Activated CD8-positive, alpha-beta memory T cell treated with anti-CD3 and anti-CD28 coated beads, Interleukin-2, amount 10 ng/mL, durations not matched to agents 7 days and 5 days (primary cell): ENCODE results near the gene CYB5A. TPM values are rescaled to one million over a fixed set of nuclear protein-coding genes. Genes with fewer than 3 reads are reported as not detected.

Source experiments
- ATAC-seq: fragments of 150-1000 bp; cut with Tn5 transposase; one replicate; pipeline ENCODE4 v1.10.0; 2021; ENCODE audit warnings: moderate library complexity
- CTCF ChIA-PET: fragments of 350-600 bp; sonication (Branson Sonifier 250); formaldehyde crosslinking; loops from one replicate; lab custom pipeline; 2021; ENCODE audit warnings: antibody characterized with exemption; lab: Charles Lee
- DNase-seq: peaks from one replicate; pipeline ENCODE4 v3.0.0-alpha.2; 2020
- H3K27ac Mint-ChIP-seq: one replicate; pipeline ENCODE4 v1.8.0; 2021; ENCODE audit warnings: mild to moderate bottlenecking, mixed read lengths
- H3K27me3 Mint-ChIP-seq: one replicate; pipeline ENCODE4 v1.8.0; 2021; ENCODE audit warnings: mixed read lengths
- H3K36me3 Mint-ChIP-seq: one replicate; pipeline ENCODE4 v1.8.0; 2021; ENCODE audit warnings: mild to moderate bottlenecking, mixed read lengths
- H3K4me1 Mint-ChIP-seq: one replicate; pipeline ENCODE4 v1.8.0; 2021; ENCODE audit warnings: mixed read lengths
- H3K4me3 Mint-ChIP-seq: one replicate; pipeline ENCODE4 v1.8.0; 2021; ENCODE audit warnings: mild to moderate bottlenecking, moderate library complexity, mixed read lengths
- H3K9me3 Mint-ChIP-seq: one replicate; pipeline ENCODE4 v1.8.0; 2022; ENCODE audit warnings: low read depth, mixed read lengths
- total RNA-seq, 2 experiments: library from RNA; stranded (reverse); gene quantifications; one replicate each; pipeline ENCODE4 v1.2.3, GENCODE V29; 2021

CYB5A gene
- total RNA-seq, 2 experiments from 2014 or later, result 27.1 to 35.6 TPM

DNA sequence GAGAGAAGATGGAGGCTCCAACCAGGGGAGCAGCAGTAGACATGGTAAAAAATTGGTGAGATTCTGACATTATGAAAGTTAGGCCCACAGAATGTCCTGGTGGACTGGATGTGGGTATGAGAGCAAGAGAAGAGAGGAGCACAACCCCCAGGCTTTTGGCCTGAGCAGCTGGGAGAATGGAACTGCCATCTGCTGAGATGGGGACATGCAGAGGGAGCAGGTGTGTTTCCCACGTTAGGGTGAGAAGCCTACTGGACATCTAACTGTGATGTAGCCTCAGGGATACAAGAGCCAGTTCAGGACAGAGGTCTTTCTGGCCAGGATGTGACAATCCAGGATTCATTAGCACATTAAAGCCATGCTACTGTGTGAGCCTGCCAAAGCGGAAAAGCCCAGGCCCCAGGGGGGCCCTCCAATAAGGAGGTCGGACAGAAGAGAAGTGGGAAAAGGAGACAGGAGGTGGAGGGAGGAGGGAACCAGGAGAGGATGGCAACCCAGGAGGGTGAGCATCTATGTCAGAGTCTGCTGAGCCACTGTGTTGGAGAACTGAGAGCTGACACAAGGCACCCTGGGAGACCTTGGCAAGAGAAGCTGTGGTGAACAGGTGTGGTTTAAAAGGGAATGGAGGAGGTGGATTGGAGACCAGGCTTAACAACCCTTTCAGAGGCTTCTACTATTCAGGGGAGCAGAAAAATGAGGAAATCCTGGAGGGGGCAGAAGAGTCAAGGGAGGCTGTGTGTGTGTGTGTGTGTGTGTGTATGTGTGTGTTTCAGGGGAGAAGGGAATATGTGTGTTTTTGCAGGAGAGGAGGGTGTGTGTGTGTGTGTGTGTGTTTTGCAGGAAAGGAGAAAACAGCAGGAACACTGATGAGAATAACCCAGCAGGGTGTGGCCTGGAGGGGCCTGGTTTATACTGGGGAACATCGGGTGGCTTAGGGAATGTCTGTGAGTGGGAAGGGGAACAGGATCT, 10.5 kb downstream of the CYB5A start:
- Mint-ChIP-seq H3K36me3 (no peaks in the 10 kb centered on the region), H3K27me3 (no peaks in the 10 kb centered on the region), H3K4me3 (no peak overlapping the region), H3K9me3 (no peaks in the 10 kb centered on the region), H3K4me1 (peaks cover 14% of the 10 kb centered on the region), H3K27ac (no peak overlapping the region)
- CTCF ChIA-PET, result no interaction called here
- ATAC-seq, result no peak
- no peak for DNase-seq

DNA sequence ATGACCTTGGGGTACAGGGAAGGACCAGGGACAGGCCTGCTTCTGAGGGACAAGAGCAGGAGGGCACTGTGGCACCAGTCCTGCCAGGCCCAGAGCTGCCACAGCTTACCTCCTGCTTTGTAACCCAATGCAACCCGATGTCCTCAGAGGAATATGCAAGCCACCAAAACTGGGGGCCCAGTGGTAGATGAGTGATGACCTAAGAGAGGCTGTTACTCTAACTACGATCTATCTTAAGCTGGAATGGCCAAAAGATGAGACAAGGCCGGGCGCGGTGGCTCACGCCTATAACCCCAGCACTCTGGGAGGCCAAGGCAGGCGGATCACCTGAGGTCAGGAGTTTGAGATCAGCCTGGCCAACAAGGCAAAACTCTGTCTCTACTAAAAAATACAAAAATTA, 12.8 kb downstream of the CYB5A start:
- Mint-ChIP-seq H3K27me3 (no peaks in the 10 kb centered on the region), H3K4me1 (peaks cover 14% of the 10 kb centered on the region), H3K27ac (no peak overlapping the region), H3K4me3 (no peak overlapping the region), H3K36me3 (no peaks in the 10 kb centered on the region), H3K9me3 (no peaks in the 10 kb centered on the region)
- CTCF ChIA-PET, result no interaction called here
- DNase-seq, result no peak
- ATAC-seq, result no peak

- no peaks in the 10 kb centered on the region for H3K27me3 Mint-ChIP-seq
- H3K27ac Mint-ChIP-seq, result no peak overlapping the region
- CTCF ChIA-PET, result no interaction called here
- H3K9me3 Mint-ChIP-seq, result no peaks in the 10 kb centered on the region
- no peak for DNase-seq
- H3K4me1 Mint-ChIP-seq, result peaks cover 11% of the 10 kb centered on the region
- no peak for ATAC-seq
- no peaks in the 10 kb centered on the region for H3K36me3 Mint-ChIP-seq
- H3K4me3 Mint-ChIP-seq, result no peak overlapping the region
Measured at GRCh38 chr18:74278058-74278457, 13.7 kb downstream of the CYB5A start.

DNA sequence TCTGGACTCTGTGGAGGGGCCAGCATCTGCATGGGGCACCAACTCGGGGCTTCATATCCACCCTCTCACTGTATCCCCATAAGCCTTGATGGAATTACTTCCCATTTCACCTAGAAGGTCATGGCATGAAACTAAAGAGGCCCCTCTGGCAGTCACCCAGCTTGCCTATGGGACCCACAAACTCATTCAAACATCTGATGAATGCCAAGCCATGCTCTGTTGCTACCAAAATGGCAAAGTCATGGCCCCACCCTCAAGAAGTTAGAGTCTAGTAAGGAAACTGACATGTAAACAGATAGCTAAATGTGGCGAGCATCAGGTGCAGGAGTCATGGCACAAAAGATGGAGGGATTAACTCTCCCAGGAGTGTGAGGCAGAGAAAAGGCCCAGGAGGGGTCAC, 14.5 kb downstream of the CYB5A start:
- DNase-seq, result no peak
- peaks cover 3% of the 10 kb centered on the region for H3K4me1 Mint-ChIP-seq

GRCh38 chr18:74276609-74277008, 15.2 kb downstream of the CYB5A start:
- no peaks in the 10 kb centered on the region for H3K36me3 Mint-ChIP-seq
- no peak overlapping the region for H3K4me3 Mint-ChIP-seq
- CTCF ChIA-PET, result no interaction called here
- H3K27ac Mint-ChIP-seq, result no peak overlapping the region
- no peaks in the 10 kb centered on the region for H3K9me3 Mint-ChIP-seq
- DNase-seq, result no peak
- H3K27me3 Mint-ChIP-seq, result no peaks in the 10 kb centered on the region
- no peak for ATAC-seq
- no peaks in the 10 kb centered on the region for H3K4me1 Mint-ChIP-seq

More for the DNA sequence above, 14.5 kb downstream of the CYB5A start:
- H3K27me3 Mint-ChIP-seq, result no peaks in the 10 kb centered on the region
- H3K4me3 Mint-ChIP-seq, result no peak overlapping the region
- H3K36me3 Mint-ChIP-seq, result no peaks in the 10 kb centered on the region
- CTCF ChIA-PET, result no interaction called here
- no peaks in the 10 kb centered on the region for H3K9me3 Mint-ChIP-seq
- no peak overlapping the region for H3K27ac Mint-ChIP-seq
- no peak for ATAC-seq

GRCh38 chr18:74275736-74276135, 16.0 kb downstream of the CYB5A start:
- H3K27me3 Mint-ChIP-seq, result no peaks in the 10 kb centered on the region
- H3K27ac Mint-ChIP-seq, result no peak overlapping the region
- no peak overlapping the region for H3K4me3 Mint-ChIP-seq
- DNase-seq, result no peak
- no peak for ATAC-seq
- no peaks in the 10 kb centered on the region for H3K4me1 Mint-ChIP-seq
- CTCF ChIA-PET, result no interaction called here
- H3K36me3 Mint-ChIP-seq, result no peaks in the 10 kb centered on the region
- H3K9me3 Mint-ChIP-seq, result no peaks in the 10 kb centered on the region

GRCh38 chr18:74274700-74275099, 17.1 kb downstream of the CYB5A start:
- no peak for DNase-seq

GRCh38 chr18:74273394-74273793, 18.4 kb downstream of the CYB5A start:
- CTCF ChIA-PET, result no interaction called here
- DNase-seq, result no peak
- H3K36me3 Mint-ChIP-seq, result no peaks in the 10 kb centered on the region
- no peak for ATAC-seq
- H3K27ac Mint-ChIP-seq, result no peak overlapping the region
- no peaks in the 10 kb centered on the region for H3K9me3 Mint-ChIP-seq
- H3K27me3 Mint-ChIP-seq, result no peaks in the 10 kb centered on the region
- no peaks in the 10 kb centered on the region for H3K4me1 Mint-ChIP-seq
- H3K4me3 Mint-ChIP-seq, result no peak overlapping the region

More at GRCh38 chr18:74274700-74275099, 17.1 kb downstream of the CYB5A start:
- Mint-ChIP-seq H3K27ac (no peak overlapping the region), H3K27me3 (no peaks in the 10 kb centered on the region), H3K36me3 (no peaks in the 10 kb centered on the region), H3K4me3 (no peak overlapping the region), H3K9me3 (no peaks in the 10 kb centered on the region), H3K4me1 (no peaks in the 10 kb centered on the region)
- no peak for ATAC-seq
- CTCF ChIA-PET, result no interaction called here

DNA sequence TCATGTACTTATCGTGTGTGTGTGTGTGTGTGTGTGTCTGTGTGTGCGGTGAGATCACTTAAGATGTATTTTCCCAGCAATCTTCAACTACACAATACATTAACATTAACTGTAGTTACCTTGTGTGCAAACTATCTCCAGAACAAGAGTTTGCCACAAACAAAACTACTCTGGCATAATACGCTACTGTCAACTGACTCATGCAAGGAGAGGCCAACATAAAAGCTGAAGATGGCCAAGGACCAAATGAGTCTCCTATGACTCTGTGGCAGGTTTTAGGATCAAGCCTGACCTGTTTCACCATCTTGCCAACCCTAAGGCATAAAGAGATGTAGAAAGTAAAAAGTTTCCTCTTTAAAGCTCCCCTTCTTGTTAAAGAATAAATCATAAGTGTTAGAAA, 20.1 kb downstream of the CYB5A start:
- CTCF ChIA-PET, result interaction anchor here (0.8 kb wide), 1 partner anchor 11 kb away, joined by 3 read pairs; no protein-coding TSS in a partner anchor
- H3K36me3 Mint-ChIP-seq, result no peaks in the 10 kb centered on the region

DNA sequence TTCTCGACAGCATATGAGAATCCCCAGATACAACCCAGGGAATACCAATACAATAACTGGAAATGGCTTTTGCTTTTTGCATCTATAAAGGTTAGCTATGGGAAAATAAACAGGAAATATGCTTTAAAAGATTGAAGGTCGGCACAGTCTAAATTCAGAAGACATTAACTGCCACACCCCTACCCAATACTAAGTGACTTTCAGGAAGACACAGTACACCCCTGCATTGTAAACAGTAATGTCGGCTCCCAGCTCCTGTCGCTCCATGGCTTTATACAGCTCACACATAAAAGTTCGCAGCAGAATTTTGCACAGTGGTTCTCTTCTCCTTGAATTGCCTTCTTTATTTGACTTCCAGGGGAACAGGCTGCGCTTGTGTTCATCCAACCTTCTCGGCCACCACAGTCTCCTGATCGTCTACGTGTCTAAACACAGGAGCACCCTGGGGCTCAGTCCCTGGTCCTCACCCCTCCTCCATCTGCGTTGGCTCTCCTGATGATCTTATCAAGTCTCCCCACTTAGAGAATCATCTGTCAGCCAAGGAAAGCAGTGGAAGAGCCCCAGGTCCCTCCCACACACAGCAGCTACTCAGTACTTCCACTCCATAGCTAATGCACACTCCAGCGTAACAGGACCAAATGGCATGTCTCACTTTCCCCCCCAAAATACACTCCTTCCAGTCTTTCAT, 22.7 kb downstream of the CYB5A start:
- Mint-ChIP-seq H3K4me3 (no peak overlapping the region), H3K4me1 (no peaks in the 10 kb centered on the region), H3K27me3 (no peaks in the 10 kb centered on the region), H3K36me3 (no peaks in the 10 kb centered on the region), H3K27ac (no peak overlapping the region), H3K9me3 (no peaks in the 10 kb centered on the region)
- ATAC-seq, result no peak
- DNase-seq, result no peak
- CTCF ChIA-PET, result no interaction called here

More for the DNA sequence above, 20.1 kb downstream of the CYB5A start:
- ATAC-seq (no peak), DNase-seq (no peak)
- Mint-ChIP-seq H3K27ac (no peak overlapping the region), H3K4me3 (no peak overlapping the region), H3K4me1 (no peaks in the 10 kb centered on the region), H3K27me3 (no peaks in the 10 kb centered on the region), H3K9me3 (no peaks in the 10 kb centered on the region)

DNA sequence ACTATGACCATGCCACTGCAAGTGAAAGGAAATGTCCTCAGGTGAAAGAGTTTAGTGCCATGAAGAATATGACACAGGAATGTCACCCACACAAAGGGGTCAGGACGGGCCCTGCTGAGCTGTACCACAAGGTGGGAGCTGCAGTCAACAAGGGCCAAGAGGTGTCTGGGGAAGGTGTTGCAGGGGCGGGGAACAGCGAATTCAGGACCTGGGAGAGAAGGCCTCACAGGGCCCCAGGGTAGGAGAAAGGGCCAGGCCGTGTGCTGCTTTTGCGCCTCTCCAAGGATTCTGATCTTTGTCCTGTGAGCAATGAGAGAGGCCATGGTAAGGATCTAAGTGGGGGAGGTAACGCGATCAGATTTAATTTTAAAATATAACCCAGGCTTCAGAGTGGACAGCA, 23.6 kb downstream of the CYB5A start:
- Mint-ChIP-seq H3K36me3 (no peaks in the 10 kb centered on the region), H3K27me3 (no peaks in the 10 kb centered on the region), H3K4me1 (no peaks in the 10 kb centered on the region), H3K4me3 (no peak overlapping the region), H3K27ac (no peak overlapping the region), H3K9me3 (no peaks in the 10 kb centered on the region)
- ATAC-seq (no peak), DNase-seq (no peak)
- CTCF ChIA-PET, result no interaction called here

GRCh38 chr18:74266161-74266560, 25.6 kb downstream of the CYB5A start:
- ATAC-seq (no peak), DNase-seq (no peak)
- Mint-ChIP-seq H3K27ac (no peak overlapping the region), H3K27me3 (no peaks in the 10 kb centered on the region), H3K4me3 (no peak overlapping the region), H3K4me1 (no peaks in the 10 kb centered on the region), H3K9me3 (no peaks in the 10 kb centered on the region), H3K36me3 (no peaks in the 10 kb centered on the region)
- CTCF ChIA-PET, result no interaction called here

DNA sequence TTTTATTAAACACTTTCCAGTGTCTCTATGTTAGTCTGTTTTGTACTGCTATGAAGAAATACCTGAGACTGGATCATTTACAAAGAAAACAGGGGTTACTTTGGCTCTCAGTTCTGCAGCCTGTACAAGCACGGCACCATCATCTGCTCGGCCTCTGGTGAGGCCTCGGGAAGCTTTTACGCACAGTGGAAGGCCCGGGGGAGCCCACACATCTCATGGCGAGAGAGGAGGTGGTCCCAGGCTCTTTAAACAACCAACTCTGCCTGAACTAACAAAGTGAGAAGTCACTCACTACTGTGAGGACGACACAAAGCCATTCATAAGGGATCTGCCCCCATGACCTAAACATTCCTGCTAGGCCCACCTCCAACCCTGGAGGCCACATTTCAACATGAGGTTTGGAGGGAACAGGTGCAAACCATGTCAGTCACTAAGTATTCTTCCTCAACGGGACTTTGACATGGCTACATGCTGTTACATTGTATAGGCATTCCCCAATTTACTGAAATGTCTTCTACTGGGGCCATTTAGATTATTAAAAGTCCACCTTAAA, 26.1 kb downstream of the CYB5A start:
- CTCF ChIA-PET, result no interaction called here

More for the DNA sequence above, 26.1 kb downstream of the CYB5A start:
- ATAC-seq (no peak), DNase-seq (no peak)
- H3K27me3 Mint-ChIP-seq, result no peaks in the 10 kb centered on the region
- H3K4me3 Mint-ChIP-seq, result no peak overlapping the region
- no peaks in the 10 kb centered on the region for H3K9me3 Mint-ChIP-seq
- no peaks in the 10 kb centered on the region for H3K4me1 Mint-ChIP-seq
- H3K36me3 Mint-ChIP-seq, result no peaks in the 10 kb centered on the region
- no peak overlapping the region for H3K27ac Mint-ChIP-seq
